MM.1S (cell line): ENCODE results near the gene KLRC1.

Experiments used
- EZH2 ChIP-seq: fragments of 300-600 bp; sonication (generic); optimal IDR thresholded peaks from 2 replicates; pipeline ENCODE3; 2017; ENCODE audit warnings: low read depth, mild to moderate bottlenecking, antibody characterized with exemption, low read length, mixed read lengths
- EZH2phosphoT487 ChIP-seq: fragments of 300-600 bp; sonication (generic); IDR thresholded peaks from 2 replicates; pipeline ENCODE4 v1.6.1; 2018; ENCODE audit warnings: antibody characterized with exemption, low read length
- TF ChIP-seq, protein P1 (sequence below): fragments of 300-600 bp; sonication (generic); IDR thresholded peaks from 2 replicates; pipeline ENCODE4 v1.5.1; 2016; ENCODE audit warnings: antibody characterized with exemption, low read length, mixed read lengths

GRCh38 chr12:10409392-10409791, 43.8 kb downstream of the KLRC1 start, which contains the start of gene KLRC4:
- TF ChIP-seq, protein P1, sequence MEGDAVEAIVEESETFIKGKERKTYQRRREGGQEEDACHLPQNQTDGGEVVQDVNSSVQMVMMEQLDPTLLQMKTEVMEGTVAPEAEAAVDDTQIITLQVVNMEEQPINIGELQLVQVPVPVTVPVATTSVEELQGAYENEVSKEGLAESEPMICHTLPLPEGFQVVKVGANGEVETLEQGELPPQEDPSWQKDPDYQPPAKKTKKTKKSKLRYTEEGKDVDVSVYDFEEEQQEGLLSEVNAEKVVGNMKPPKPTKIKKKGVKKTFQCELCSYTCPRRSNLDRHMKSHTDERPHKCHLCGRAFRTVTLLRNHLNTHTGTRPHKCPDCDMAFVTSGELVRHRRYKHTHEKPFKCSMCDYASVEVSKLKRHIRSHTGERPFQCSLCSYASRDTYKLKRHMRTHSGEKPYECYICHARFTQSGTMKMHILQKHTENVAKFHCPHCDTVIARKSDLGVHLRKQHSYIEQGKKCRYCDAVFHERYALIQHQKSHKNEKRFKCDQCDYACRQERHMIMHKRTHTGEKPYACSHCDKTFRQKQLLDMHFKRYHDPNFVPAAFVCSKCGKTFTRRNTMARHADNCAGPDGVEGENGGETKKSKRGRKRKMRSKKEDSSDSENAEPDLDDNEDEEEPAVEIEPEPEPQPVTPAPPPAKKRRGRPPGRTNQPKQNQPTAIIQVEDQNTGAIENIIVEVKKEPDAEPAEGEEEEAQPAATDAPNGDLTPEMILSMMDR: no peak
- TF ChIP-seq EZH2 (no peak), EZH2phosphoT487 (no peak)
